OCI-LY7 (cell line): ENCODE data around the gene ALDH1A2. TPM values are rescaled to one million over a fixed set of nuclear protein-coding genes. Genes with fewer than 3 reads are reported as not detected.

ENCODE experiments used
- BruUV-seq: library from RNA; stranded (reverse); fragments of 400-500 nt; replicated peaks from 2 replicates; lab custom pipeline; 2021; lab: Mats Ljungman, UMichigan
- CTCF ChIA-PET: fragments of 300-600 bp; sonication (Branson Sonifier 250); formaldehyde crosslinking; loops from one replicate; lab custom pipeline; 2022; ENCODE audit warnings: antibody characterized with exemption; ENCODE audit not compliant: unreplicated experiment; lab: Charles Lee
- POLR2A ChIA-PET: fragments of 300-600 bp; sonication (Branson Sonifier 250); formaldehyde crosslinking; loops from one replicate; lab custom pipeline; 2022; ENCODE audit warnings: antibody characterized with exemption; lab: Charles Lee
- DNase-seq: peaks from one replicate; pipeline ENCODE4 v3.0.0-alpha.2; 2015; ENCODE audit warnings: low spot score
- H2AFZ ChIP-seq: fragments of 200-600 bp; sonication (generic), shearing (Covaris generic); 2 replicates; pipeline ENCODE4 v1.6.1; 2014; ENCODE audit warnings: mild to moderate bottlenecking, antibody characterized with exemption, low read length, moderate library complexity
- H3K27ac ChIP-seq: fragments of 200-600 bp; sonication (generic); 2 replicates; pipeline ENCODE4 v1.5.1; 2014; ENCODE audit warnings: mixed run types, low read depth, mild to moderate bottlenecking, moderate library complexity, low read length, inconsistent platforms; ENCODE audit not compliant: poor library complexity, severe bottlenecking
- H3K36me3 ChIP-seq: fragments of 200-600 bp; sonication (generic); 2 replicates; pipeline ENCODE4 v1.6.1; 2014; ENCODE audit warnings: mild to moderate bottlenecking, antibody characterized with exemption, low read length, moderate library complexity, mixed read lengths; ENCODE audit not compliant: insufficient read depth
- H3K4me1 ChIP-seq: fragments of 200-600 bp; sonication (generic); 2 replicates; pipeline ENCODE4 v1.5.1; 2014; ENCODE audit warnings: mild to moderate bottlenecking, low read length; ENCODE audit not compliant: insufficient read depth, poor library complexity, severe bottlenecking
- H3K4me2 ChIP-seq: fragments of 200-600 bp; sonication (generic); 2 replicates; pipeline ENCODE4 v1.6.1; 2014; ENCODE audit warnings: mild to moderate bottlenecking, low read length
- H3K4me3 ChIP-seq: fragments of 200-600 bp; sonication (generic); 2 replicates; pipeline ENCODE4 v1.5.1; 2014; ENCODE audit warnings: mild to moderate bottlenecking, low read depth, low read length; ENCODE audit not compliant: poor library complexity, severe bottlenecking
- H3K79me2 ChIP-seq: fragments of 200-600 bp; sonication (generic); 2 replicates; pipeline ENCODE4 v1.6.1; 2016; ENCODE audit warnings: low read depth, mild to moderate bottlenecking, low read length, moderate library complexity, mixed read lengths; ENCODE audit not compliant: insufficient read depth
- H3K9me2 ChIP-seq: fragments of 200-600 bp; sonication (generic); 2 replicates; pipeline ENCODE4 v1.6.1; 2016; ENCODE audit warnings: mild to moderate bottlenecking, low read length, mixed read lengths; ENCODE audit not compliant: insufficient read depth
- H3K9me3 ChIP-seq: fragments of 200-600 bp; sonication (generic); 2 replicates; pipeline ENCODE4 v1.6.1; 2014; ENCODE audit warnings: mild to moderate bottlenecking, mixed run types, low read length, mixed read lengths
- H4K20me1 ChIP-seq: fragments of 200-600 bp; sonication (generic); 2 replicates; pipeline ENCODE4 v1.6.1; 2014; ENCODE audit warnings: mild to moderate bottlenecking, antibody characterized with exemption, low read length, moderate library complexity, mixed read lengths; ENCODE audit not compliant: insufficient read depth
- CTCF ChIP-seq: fragments of 200-600 bp; sonication (generic); conservative IDR thresholded peaks from 2 replicates; pipeline ENCODE4 v1.5.1; 2014; ENCODE audit warnings: mild to moderate bottlenecking, antibody characterized with exemption, low read length, moderate library complexity, mixed read lengths
- EZH2phosphoT487 ChIP-seq: fragments of 200-600 bp; sonication (generic); IDR thresholded peaks from 2 replicates; pipeline ENCODE4 v1.6.1; 2018; ENCODE audit warnings: low read depth, borderline replicate concordance, mild to moderate bottlenecking, mixed run types, antibody characterized with exemption, low read length, moderate library complexity, mixed read lengths
- intact Hi-C: fragments of 100-400 bp; cut with micrococcal nuclease; formaldehyde crosslinking; loops from one replicate; pipeline ENCODE4 v1.10.0; 2022; ENCODE audit not compliant: unreplicated experiment
- total RNA-seq, 2 experiments: library from RNA; depleted of rRNA in 1 of 2; stranded (reverse); fragments of >200 nt in 1 of 2; shearing (Covaris generic) in 1 of 2; gene quantifications; 2 replicates each; pipeline ENCODE4 v1.2.3, GENCODE V29; 2014 to 2022

Gene ALDH1A2
- total RNA-seq, 2 experiments from 2014 or later = not detected

GRCh38 chr15:58108117-58108516, 42.6 kb upstream of the ALDH1A2 start:
- Histone ChIP-seq H3K9me2 (no peaks in the 10 kb centered on the region; the same call in 1 of the 2 replicates), H4K20me1 (no peaks in the 10 kb centered on the region), H3K4me3 (no peak overlapping the region), H3K36me3 (no peaks in the 10 kb centered on the region), H3K4me2 (no peak overlapping the region), H3K27ac (no peak overlapping the region), H2AFZ (no peak overlapping the region), H3K9me3 (no peaks in the 10 kb centered on the region), H3K79me2 (no peaks in the 10 kb centered on the region), H3K4me1 (no peaks in the 10 kb centered on the region)
- TF ChIP-seq CTCF (no peak), EZH2phosphoT487 (no peak)
- BruUV-seq = no TSS peak
- ChIA-PET POLR2A (no interaction called here), CTCF (no interaction called here)
- intact Hi-C loops = no loop called here
- no peak for DNase-seq

- no peaks in the 10 kb centered on the region for H3K4me1 ChIP-seq
- no TSS peak for BruUV-seq
- H3K36me3 ChIP-seq = no peaks in the 10 kb centered on the region
- no peak overlapping the region for H3K27ac ChIP-seq
- no peak overlapping the region for H3K4me3 ChIP-seq
- H3K9me2 ChIP-seq = no peaks in the 10 kb centered on the region; the same call in 1 of the 2 replicates
- no peak for DNase-seq
- H3K4me2 ChIP-seq = no peak overlapping the region
- no peaks in the 10 kb centered on the region for H3K9me3 ChIP-seq
- intact Hi-C loops = no loop called here
- H3K79me2 ChIP-seq = no peaks in the 10 kb centered on the region
- no peak overlapping the region for H2AFZ ChIP-seq
- no peaks in the 10 kb centered on the region for H4K20me1 ChIP-seq
- ChIA-PET CTCF (no interaction called here), POLR2A (no interaction called here)
- TF ChIP-seq EZH2phosphoT487 (no peak), CTCF (no peak)
These were observed 38.0 kb upstream of the ALDH1A2 start for GRCh38 chr15:58103482-58103881.

GRCh38 chr15:58096529-58097084, 31.1 kb upstream of the ALDH1A2 start:
- Histone ChIP-seq H3K9me2 (no peaks in the 10 kb centered on the region), H3K4me2 (no peak overlapping the region), H2AFZ (no peak overlapping the region), H3K4me1 (no peaks in the 10 kb centered on the region), H3K4me3 (no peak overlapping the region), H3K9me3 (no peaks in the 10 kb centered on the region), H3K79me2 (no peaks in the 10 kb centered on the region), H4K20me1 (no peaks in the 10 kb centered on the region), H3K27ac (no peak overlapping the region), H3K36me3 (no peaks in the 10 kb centered on the region)
- intact Hi-C loops = no loop called here
- POLR2A ChIA-PET = no interaction called here
- CTCF ChIA-PET = no interaction called here
- DNase-seq = no peak
- TF ChIP-seq EZH2phosphoT487 (no peak), CTCF (no peak)
- BruUV-seq = no TSS peak
